ENCODE data around the gene PCK2. TPM values are rescaled to one million over a fixed set of nuclear protein-coding genes. Genes with fewer than 3 reads are reported as not detected.

Gene PCK2
- total and polyA plus RNA-seq, 4 donors = 39.8 to 250 (median 221) TPM

DNA sequence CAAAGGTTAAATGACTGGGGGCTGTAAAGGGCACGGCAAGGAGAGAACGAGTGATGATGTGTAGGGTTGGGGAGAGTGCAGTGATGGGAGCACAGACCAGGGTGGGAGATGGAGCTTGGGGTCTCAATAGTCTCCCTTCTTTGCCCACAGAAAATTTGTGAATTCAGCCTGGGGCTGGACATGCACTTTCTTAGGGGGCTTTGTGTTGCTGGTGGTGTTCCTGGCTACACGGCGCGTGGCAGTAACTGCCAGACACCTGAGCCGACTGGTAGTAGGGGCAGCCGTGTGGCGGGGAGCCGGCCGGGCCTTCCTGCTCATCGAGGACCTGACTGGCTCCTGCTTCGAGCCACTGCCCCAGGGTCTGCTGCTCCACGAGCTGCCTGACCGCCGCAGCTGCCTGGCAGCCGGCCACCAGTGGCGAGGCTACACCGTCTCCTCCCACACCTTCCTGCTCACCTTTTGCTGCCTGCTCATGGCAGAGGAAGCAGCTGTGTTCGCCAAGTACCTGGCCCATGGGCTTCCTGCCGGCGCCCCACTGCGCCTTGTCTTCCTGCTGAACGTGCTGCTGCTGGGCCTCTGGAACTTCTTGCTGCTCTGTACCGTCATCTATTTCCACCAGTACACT lies 38.1 kb downstream of the PCK2 start:
- no peaks in the 10 kb centered on the region for H3K36me3 ChIP-seq (ENCODE audit: control insufficient read depth in 4 of 4, insufficient read depth in 3 of 4, low read depth in 1 of 4, low read length in 3 of 4)
- H3K4me3 ChIP-seq (ENCODE audit: low read depth in 1 of 3, low read length in 3 of 3) = peak overlapping the region in 1 of 3 donors; percentile 30
- peak overlapping the region in 1 of 2 donors; percentile 62 for H3K9ac ChIP-seq (ENCODE audit: low read depth in 1 of 2, low read length in 2 of 2)
- H3K27me3 ChIP-seq (ENCODE audit: control insufficient read depth in 4 of 4, insufficient read depth in 4 of 4, low read length in 3 of 4) = no peaks in the 10 kb centered on the region
- TF ChIP-seq NR2F2 (IDR thresholded peaks at IDR 0.05) = no peak
- TF ChIP-seq HNF4G (IDR thresholded peaks at IDR 0.05) = no peak
- TF ChIP-seq FOXA1 (IDR thresholded peaks at IDR 0.05) = no peak
- no peak for TF ChIP-seq RAD21 (IDR thresholded peaks at IDR 0.05)
- no peak for TF ChIP-seq JUND (IDR thresholded peaks at IDR 0.05)
- no peak for TF ChIP-seq SP1 (IDR thresholded peaks at IDR 0.05)
- TF ChIP-seq, protein P1, sequence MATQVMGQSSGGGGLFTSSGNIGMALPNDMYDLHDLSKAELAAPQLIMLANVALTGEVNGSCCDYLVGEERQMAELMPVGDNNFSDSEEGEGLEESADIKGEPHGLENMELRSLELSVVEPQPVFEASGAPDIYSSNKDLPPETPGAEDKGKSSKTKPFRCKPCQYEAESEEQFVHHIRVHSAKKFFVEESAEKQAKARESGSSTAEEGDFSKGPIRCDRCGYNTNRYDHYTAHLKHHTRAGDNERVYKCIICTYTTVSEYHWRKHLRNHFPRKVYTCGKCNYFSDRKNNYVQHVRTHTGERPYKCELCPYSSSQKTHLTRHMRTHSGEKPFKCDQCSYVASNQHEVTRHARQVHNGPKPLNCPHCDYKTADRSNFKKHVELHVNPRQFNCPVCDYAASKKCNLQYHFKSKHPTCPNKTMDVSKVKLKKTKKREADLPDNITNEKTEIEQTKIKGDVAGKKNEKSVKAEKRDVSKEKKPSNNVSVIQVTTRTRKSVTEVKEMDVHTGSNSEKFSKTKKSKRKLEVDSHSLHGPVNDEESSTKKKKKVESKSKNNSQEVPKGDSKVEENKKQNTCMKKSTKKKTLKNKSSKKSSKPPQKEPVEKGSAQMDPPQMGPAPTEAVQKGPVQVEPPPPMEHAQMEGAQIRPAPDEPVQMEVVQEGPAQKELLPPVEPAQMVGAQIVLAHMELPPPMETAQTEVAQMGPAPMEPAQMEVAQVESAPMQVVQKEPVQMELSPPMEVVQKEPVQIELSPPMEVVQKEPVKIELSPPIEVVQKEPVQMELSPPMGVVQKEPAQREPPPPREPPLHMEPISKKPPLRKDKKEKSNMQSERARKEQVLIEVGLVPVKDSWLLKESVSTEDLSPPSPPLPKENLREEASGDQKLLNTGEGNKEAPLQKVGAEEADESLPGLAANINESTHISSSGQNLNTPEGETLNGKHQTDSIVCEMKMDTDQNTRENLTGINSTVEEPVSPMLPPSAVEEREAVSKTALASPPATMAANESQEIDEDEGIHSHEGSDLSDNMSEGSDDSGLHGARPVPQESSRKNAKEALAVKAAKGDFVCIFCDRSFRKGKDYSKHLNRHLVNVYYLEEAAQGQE (IDR thresholded peaks at IDR 0.05) = no peak
- no peak for TF ChIP-seq GABPA (IDR thresholded peaks at IDR 0.05 in 1 of 2, conservative IDR thresholded peaks at IDR 0.05 in 1 of 2)
- TF ChIP-seq FOXA2 (IDR thresholded peaks at IDR 0.05) = no peak
- no peak for TF ChIP-seq RXRA (IDR thresholded peaks at IDR 0.05)
- no peak for TF ChIP-seq YY1 (IDR thresholded peaks at IDR 0.05)
- TF ChIP-seq, protein P2, sequence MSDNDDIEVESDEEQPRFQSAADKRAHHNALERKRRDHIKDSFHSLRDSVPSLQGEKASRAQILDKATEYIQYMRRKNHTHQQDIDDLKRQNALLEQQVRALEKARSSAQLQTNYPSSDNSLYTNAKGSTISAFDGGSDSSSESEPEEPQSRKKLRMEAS (IDR thresholded peaks at IDR 0.05) = no peak
- TF ChIP-seq, protein P3, sequence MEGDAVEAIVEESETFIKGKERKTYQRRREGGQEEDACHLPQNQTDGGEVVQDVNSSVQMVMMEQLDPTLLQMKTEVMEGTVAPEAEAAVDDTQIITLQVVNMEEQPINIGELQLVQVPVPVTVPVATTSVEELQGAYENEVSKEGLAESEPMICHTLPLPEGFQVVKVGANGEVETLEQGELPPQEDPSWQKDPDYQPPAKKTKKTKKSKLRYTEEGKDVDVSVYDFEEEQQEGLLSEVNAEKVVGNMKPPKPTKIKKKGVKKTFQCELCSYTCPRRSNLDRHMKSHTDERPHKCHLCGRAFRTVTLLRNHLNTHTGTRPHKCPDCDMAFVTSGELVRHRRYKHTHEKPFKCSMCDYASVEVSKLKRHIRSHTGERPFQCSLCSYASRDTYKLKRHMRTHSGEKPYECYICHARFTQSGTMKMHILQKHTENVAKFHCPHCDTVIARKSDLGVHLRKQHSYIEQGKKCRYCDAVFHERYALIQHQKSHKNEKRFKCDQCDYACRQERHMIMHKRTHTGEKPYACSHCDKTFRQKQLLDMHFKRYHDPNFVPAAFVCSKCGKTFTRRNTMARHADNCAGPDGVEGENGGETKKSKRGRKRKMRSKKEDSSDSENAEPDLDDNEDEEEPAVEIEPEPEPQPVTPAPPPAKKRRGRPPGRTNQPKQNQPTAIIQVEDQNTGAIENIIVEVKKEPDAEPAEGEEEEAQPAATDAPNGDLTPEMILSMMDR (IDR thresholded peaks at IDR 0.05; ENCODE audit: low read depth, low read length, missing input control) = no peak
- no peak for TF ChIP-seq HNF4A (conservative IDR thresholded peaks at IDR 0.05)
- TF ChIP-seq, protein P4, sequence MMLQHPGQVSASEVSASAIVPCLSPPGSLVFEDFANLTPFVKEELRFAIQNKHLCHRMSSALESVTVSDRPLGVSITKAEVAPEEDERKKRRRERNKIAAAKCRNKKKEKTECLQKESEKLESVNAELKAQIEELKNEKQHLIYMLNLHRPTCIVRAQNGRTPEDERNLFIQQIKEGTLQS (IDR thresholded peaks at IDR 0.05) = no peak
- no peaks in the 10 kb centered on the region for H3K9me3 ChIP-seq (ENCODE audit: control insufficient read depth in 4 of 4, low read length in 3 of 4)
- no peak for DNase-seq (ENCODE audit: low spot score)
- WGBS = 51% methylated on average over 24 of the region's 24 CpGs
- peaks cover 10 to 47% (median 37%) of the 10 kb centered on the region in 4 donors for H3K4me1 ChIP-seq (ENCODE audit: control insufficient read depth in 4 of 4, insufficient read depth in 4 of 4, low read length in 3 of 4)
- peak overlapping the region; percentile 72 to 83 for H3K27ac ChIP-seq (ENCODE audit: low read depth in 1 of 2, low read length in 2 of 2)

DNA sequence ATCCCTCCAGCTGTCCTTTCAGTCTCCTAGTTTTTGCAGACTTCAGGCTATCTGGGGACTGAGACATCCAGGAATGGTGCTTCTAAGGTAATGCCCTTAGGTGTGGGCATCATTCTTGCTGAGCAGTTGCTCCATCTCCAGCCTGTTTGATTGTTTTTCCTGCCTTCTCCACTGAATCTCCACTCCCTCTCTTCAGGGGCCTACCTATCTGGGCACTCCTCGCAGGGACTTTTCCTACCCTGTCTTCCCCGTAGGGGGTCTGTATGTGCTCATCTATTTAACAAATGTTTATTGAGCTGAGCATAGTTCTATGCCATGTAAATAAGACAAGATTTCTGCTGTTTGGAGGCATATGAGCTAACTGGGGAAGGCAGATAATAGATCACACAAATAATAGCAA lies 38.9 kb downstream of the PCK2 start:
- H3K4me1 ChIP-seq (ENCODE audit: control insufficient read depth in 4 of 4, insufficient read depth in 4 of 4, low read length in 3 of 4) = peaks cover 10 to 55% (median 43%) of the 10 kb centered on the region in 4 donors

More for the DNA sequence above, 38.9 kb downstream of the PCK2 start:
- peaks cover 0 to 5% (median 4%) of the 10 kb centered on the region in 4 donors for H3K36me3 ChIP-seq (ENCODE audit: control insufficient read depth in 4 of 4, insufficient read depth in 3 of 4, low read depth in 1 of 4, low read length in 3 of 4)
- no peak for DNase-seq (ENCODE audit: low spot score)
- no peaks in the 10 kb centered on the region for H3K9me3 ChIP-seq (ENCODE audit: control insufficient read depth in 4 of 4, low read length in 3 of 4)
- no peak overlapping the region for H3K9ac ChIP-seq (ENCODE audit: low read depth in 1 of 2, low read length in 2 of 2)
- TF ChIP-seq, protein P3 (IDR thresholded peaks at IDR 0.05; ENCODE audit: low read depth, low read length, missing input control) = no peak
- no peak for TF ChIP-seq NR2F2 (IDR thresholded peaks at IDR 0.05)
- TF ChIP-seq HNF4G (IDR thresholded peaks at IDR 0.05) = no peak
- no peak for TF ChIP-seq JUND (IDR thresholded peaks at IDR 0.05)
- no peak for TF ChIP-seq FOXA2 (IDR thresholded peaks at IDR 0.05)
- TF ChIP-seq TAF1 (conservative IDR thresholded peaks at IDR 0.05) = no peak
- TF ChIP-seq GABPA (IDR thresholded peaks at IDR 0.05 in 1 of 2, conservative IDR thresholded peaks at IDR 0.05 in 1 of 2) = no peak
- TF ChIP-seq SP1 (IDR thresholded peaks at IDR 0.05) = no peak
- TF ChIP-seq, protein P5, sequence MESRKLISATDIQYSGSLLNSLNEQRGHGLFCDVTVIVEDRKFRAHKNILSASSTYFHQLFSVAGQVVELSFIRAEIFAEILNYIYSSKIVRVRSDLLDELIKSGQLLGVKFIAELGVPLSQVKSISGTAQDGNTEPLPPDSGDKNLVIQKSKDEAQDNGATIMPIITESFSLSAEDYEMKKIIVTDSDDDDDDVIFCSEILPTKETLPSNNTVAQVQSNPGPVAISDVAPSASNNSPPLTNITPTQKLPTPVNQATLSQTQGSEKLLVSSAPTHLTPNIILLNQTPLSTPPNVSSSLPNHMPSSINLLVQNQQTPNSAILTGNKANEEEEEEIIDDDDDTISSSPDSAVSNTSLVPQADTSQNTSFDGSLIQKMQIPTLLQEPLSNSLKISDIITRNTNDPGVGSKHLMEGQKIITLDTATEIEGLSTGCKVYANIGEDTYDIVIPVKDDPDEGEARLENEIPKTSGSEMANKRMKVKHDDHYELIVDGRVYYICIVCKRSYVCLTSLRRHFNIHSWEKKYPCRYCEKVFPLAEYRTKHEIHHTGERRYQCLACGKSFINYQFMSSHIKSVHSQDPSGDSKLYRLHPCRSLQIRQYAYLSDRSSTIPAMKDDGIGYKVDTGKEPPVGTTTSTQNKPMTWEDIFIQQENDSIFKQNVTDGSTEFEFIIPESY (IDR thresholded peaks at IDR 0.05) = no peak
- H3K27me3 ChIP-seq (ENCODE audit: control insufficient read depth in 4 of 4, insufficient read depth in 4 of 4, low read length in 3 of 4) = no peaks in the 10 kb centered on the region
- H3K4me3 ChIP-seq (ENCODE audit: low read depth in 1 of 3, low read length in 3 of 3) = no peak overlapping the region
- H3K27ac ChIP-seq (ENCODE audit: low read depth in 1 of 2, low read length in 2 of 2) = no peak overlapping the region
- WGBS = 97% methylated on average over 2 of the region's 2 CpGs

Measured in liver (tissue), 9 donors.